Kidney epithelial cell (primary cell): ENCODE results near the gene TTC19. TPM values are rescaled to one million over a fixed set of nuclear protein-coding genes. Genes with fewer than 3 reads are reported as not detected.

Experiments
- DNase-seq: peaks from one replicate; pipeline ENCODE4 v3.0.0-alpha.2; 2010; ENCODE audit warnings: low read depth
- H3K27me3 ChIP-seq: 2 replicates; pipeline ENCODE4 v1.6.0; 2011; ENCODE audit warnings: low read length; ENCODE audit not compliant: control insufficient read depth, insufficient read depth
- H3K36me3 ChIP-seq: 2 replicates; pipeline ENCODE4 v1.5.1; 2011; ENCODE audit warnings: low read length; ENCODE audit not compliant: control insufficient read depth, insufficient read depth
- H3K4me3 ChIP-seq: 2 replicates; pipeline ENCODE4 v1.5.1; 2011; ENCODE audit warnings: low read depth, mild to moderate bottlenecking, control low read depth, low read length
- CTCF ChIP-seq: IDR thresholded peaks from 2 replicates; pipeline ENCODE4 v1.5.1; 2011; ENCODE audit warnings: mild to moderate bottlenecking, moderate library complexity, low read length, control low read depth, inconsistent platforms; ENCODE audit not compliant: insufficient read depth, poor library complexity, severe bottlenecking
- total RNA-seq: library from RNA; depleted of rRNA; stranded (reverse); fragments of >200 nt; gene quantifications from 2 replicates; pipeline ENCODE4 v1.2.3, GENCODE V29; 2015

The TTC19 gene
- total RNA-seq, 1 donor from 2014 or later, result 71.2 TPM

DNA sequence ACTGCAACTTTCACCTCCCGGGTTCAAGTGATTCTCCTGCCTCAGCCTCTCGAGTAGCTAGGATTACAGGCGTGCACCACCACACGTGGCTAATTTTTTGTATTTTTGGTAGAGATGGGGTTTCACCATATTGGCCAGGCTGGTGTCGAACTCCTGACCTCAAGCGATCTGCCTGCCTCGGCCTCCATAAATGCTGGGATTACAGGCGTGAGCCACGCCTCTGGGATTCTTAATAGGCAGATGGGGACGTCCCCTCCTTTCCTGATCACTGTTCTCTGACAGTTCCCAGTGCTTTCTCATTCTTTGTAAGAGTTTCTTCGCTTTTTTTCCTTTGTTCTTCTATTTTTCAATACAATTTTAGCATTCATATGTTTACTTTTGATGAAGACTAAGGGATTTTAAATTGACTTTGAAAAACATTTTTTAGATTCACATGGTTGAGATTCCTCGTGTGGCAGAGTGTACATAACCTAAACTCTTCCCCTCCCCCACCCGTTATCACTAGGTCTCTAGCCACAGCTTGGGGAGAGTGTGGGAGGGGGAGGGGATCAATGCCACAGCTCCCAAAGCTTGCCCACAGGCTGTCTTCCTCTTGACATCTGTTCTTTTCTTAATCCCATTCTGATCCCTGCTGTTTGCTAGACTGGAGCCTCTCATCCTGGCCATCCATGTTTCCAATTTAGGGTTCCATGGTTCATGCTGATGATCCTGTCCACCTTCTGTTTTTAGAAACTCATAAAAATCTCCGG is 43.7 kb upstream of the TTC19 start:
- TF ChIP-seq CTCF, result no peak
- Histone ChIP-seq H3K27me3 (no peaks in the 10 kb centered on the region), H3K4me3 (no peak overlapping the region), H3K36me3 (no peaks in the 10 kb centered on the region)
- no peak for DNase-seq

DNA sequence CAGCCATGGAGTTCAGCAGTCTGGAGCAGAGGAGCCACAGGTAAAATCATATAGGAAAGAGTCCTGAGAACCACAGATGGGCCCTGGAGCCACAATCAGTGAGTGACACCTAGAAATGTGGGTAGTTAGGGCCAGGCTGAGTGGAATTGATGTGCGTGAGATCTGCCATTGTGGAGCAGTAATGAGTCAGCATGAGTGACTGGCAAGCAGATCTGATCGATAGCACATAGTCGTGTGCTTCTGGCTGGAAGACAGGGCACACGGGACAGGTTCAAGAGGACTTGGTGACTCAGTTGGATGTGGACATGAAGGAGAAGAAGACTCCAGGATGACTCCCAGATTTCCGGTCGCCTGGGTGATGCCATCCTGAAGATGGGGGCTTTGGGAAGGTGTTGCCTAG is 42.4 kb upstream of the TTC19 start:
- no peak overlapping the region for H3K4me3 ChIP-seq
- no peak for TF ChIP-seq CTCF
- no peaks in the 10 kb centered on the region for H3K36me3 ChIP-seq
- DNase-seq, result no peak
- H3K27me3 ChIP-seq, result no peaks in the 10 kb centered on the region

DNA sequence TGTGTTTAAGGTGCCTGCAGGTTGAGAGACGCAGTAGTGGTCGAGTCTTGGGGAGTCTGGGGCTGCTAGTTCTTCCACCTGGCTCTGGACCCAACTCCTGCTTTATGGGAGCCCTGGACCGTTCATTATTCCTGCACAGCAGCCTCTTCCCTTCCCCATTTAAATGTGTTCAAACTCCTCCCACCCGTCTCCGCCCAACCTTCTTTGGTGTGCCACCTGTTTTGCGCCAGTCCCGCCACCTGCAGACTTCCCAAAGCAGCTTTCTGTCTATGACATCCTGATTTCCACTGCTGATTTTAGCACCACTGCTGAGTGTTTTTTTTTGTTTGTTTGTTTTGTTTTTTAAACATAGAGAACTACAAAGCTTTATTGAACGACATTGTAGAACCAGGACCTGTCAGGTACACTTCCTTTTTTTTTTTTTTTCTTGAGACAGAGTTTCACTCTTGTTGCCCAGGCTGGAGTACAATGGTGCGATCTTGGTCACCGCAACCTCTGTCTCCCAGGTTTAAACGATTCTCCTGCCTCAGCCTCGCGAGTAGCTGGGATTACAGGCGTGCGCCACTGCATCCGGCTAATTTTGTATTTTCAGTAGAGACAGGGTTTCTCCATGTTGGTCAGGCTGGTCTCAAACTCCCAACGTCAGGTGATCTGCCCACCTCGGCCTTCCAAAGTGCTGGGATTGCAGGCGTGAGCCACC is 41.9 kb upstream of the TTC19 start:
- Histone ChIP-seq H3K36me3 (no peaks in the 10 kb centered on the region), H3K27me3 (no peaks in the 10 kb centered on the region), H3K4me3 (no peak overlapping the region)
- no peak for TF ChIP-seq CTCF
- no peak for DNase-seq

DNA sequence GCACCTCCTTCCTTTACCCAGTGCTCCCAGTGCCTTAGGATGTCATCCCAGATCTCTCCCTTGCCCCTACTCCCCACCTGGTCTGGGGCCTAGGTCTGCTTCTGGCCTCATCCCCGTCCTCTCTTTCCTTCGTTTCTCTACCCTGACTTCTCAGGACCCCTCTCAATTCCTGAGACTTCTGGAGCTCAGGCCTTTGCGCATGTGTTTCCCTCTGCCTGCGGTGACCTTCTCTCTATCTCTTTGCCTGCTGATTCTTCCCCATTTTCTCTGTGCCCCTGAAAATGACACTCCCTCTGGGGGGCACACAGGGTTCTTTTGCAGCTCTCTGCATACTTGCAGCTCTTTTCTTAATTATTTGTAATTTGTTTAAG is 41.2 kb upstream of the TTC19 start:
- Histone ChIP-seq H3K27me3 (no peaks in the 10 kb centered on the region), H3K36me3 (no peaks in the 10 kb centered on the region), H3K4me3 (no peak overlapping the region)
- TF ChIP-seq CTCF, result no peak
- no peak for DNase-seq

DNA sequence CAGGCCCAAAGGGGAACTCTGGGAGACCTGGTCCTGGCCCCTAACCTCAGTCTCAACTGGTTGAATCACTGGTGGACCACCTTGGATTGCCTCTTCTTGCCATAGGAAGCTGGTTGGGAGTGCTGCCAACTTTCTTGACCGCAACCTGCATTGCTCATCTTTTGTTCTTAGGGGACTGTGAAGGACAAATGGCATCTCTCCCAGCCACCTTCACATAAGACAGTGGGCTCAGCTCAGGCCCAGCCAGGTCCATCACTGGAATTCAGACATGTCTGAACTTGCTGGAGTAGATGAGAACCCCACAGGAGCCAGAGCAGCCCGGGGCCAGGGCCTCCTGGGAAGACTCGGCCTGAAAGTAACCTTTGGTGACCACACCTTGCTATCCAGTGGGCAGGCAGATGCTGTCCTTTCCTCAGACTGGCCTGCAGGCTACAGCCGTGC is 35.9 kb upstream of the TTC19 start:
- Histone ChIP-seq H3K36me3 (no peaks in the 10 kb centered on the region), H3K27me3 (no peaks in the 10 kb centered on the region), H3K4me3 (no peak overlapping the region)
- DNase-seq, result no peak
- TF ChIP-seq CTCF, result no peak

- H3K36me3 ChIP-seq, result no peaks in the 10 kb centered on the region
- no peaks in the 10 kb centered on the region for H3K27me3 ChIP-seq
- H3K4me3 ChIP-seq, result no peak overlapping the region
- TF ChIP-seq CTCF, result no peak
- no peak for DNase-seq
Measured at GRCh38 chr17:15965528-15965927, 34.1 kb upstream of the TTC19 start.
